ENCODE results near the gene CCP110.

CCP110 gene

GRCh38 chr16:19481296-19481695, 42.4 kb upstream of the CCP110 start:
- Histone ChIP-seq H3K4me1 (ENCODE audit: control insufficient read depth in 1 of 2, insufficient read depth in 2 of 2, low read length in 2 of 2) (peaks cover 0 to 4% of the 10 kb centered on the region in 2 experiments), H3K4me3 (ENCODE audit: low read depth, low read length) (no peak overlapping the region), H3K36me3 (ENCODE audit: control insufficient read depth in 1 of 2, insufficient read depth in 2 of 2, low read length in 2 of 2) (no peaks in the 10 kb centered on the region), H2BK12ac (ENCODE audit: low read length) (no peak overlapping the region), H3K23ac (ENCODE audit: low read length) (no peak overlapping the region), H2AK5ac (ENCODE audit: low read length) (no peak overlapping the region), H3K27me3 (ENCODE audit: insufficient read depth, low read length) (no peaks in the 10 kb centered on the region), H3K27ac (ENCODE audit: low read depth, low read length) (no peak overlapping the region), H3K4ac (ENCODE audit: low read depth, low read length) (no peak overlapping the region), H3K79me2 (ENCODE audit: control insufficient read depth, insufficient read depth, low read length, poor library complexity) (no peaks in the 10 kb centered on the region), H3K79me1 (ENCODE audit: low read length) (no peaks in the 10 kb centered on the region), H4K91ac (ENCODE audit: low read depth, low read length) (no peak overlapping the region), H3K18ac (ENCODE audit: low read length) (no peak overlapping the region), H3K9me3 (ENCODE audit: insufficient read depth, low read depth, low read length) (no peaks in the 10 kb centered on the region), H2AFZ (ENCODE audit: insufficient read depth, low read length, poor library complexity) (no peak overlapping the region), H2BK120ac (ENCODE audit: insufficient read depth, low read length, poor library complexity) (no peak overlapping the region), H4K8ac (ENCODE audit: low read depth, low read length) (no peak overlapping the region), H3K4me2 (ENCODE audit: low read length) (no peak overlapping the region), H4K12ac (ENCODE audit: low read depth, low read length) (no peak overlapping the region), H3K14ac (ENCODE audit: low read length) (no peak overlapping the region), H2BK5ac (ENCODE audit: low read depth, low read length, poor library complexity) (no peak overlapping the region), H3K9ac (ENCODE audit: low read length) (no peak overlapping the region)
- WGBS (ENCODE audit: extremely low coverage, insufficient coverage, insufficient read length), result no CpG with 5 or more reads among the region's 2 CpGs
- DNase-seq, result no peak

- no peaks in the 10 kb centered on the region for H3K36me3 ChIP-seq (ENCODE audit: control insufficient read depth in 1 of 2, insufficient read depth in 2 of 2, low read length in 2 of 2)
- H3K79me2 ChIP-seq (ENCODE audit: control insufficient read depth, insufficient read depth, low read length, poor library complexity), result no peaks in the 10 kb centered on the region
- H2BK120ac ChIP-seq (ENCODE audit: insufficient read depth, low read length, poor library complexity), result no peak overlapping the region
- H2BK5ac ChIP-seq (ENCODE audit: low read depth, low read length, poor library complexity), result no peak overlapping the region
- no peak overlapping the region for H4K8ac ChIP-seq (ENCODE audit: low read depth, low read length)
- no peak overlapping the region for H3K4me2 ChIP-seq (ENCODE audit: low read length)
- H3K4me1 ChIP-seq (ENCODE audit: control insufficient read depth in 1 of 2, insufficient read depth in 2 of 2, low read length in 2 of 2), result peaks cover 0 to 4% of the 10 kb centered on the region in 2 experiments
- H3K27me3 ChIP-seq (ENCODE audit: insufficient read depth, low read length), result no peaks in the 10 kb centered on the region
- H4K12ac ChIP-seq (ENCODE audit: low read depth, low read length), result no peak overlapping the region
- H3K23ac ChIP-seq (ENCODE audit: low read length), result no peak overlapping the region
- no peak overlapping the region for H2AK5ac ChIP-seq (ENCODE audit: low read length)
- no peak overlapping the region for H2AFZ ChIP-seq (ENCODE audit: insufficient read depth, low read length, poor library complexity)
- no peak overlapping the region for H4K91ac ChIP-seq (ENCODE audit: low read depth, low read length)
- no peaks in the 10 kb centered on the region for H3K9me3 ChIP-seq (ENCODE audit: insufficient read depth, low read depth, low read length)
- H3K79me1 ChIP-seq (ENCODE audit: low read length), result no peaks in the 10 kb centered on the region
- no peak overlapping the region for H3K9ac ChIP-seq (ENCODE audit: low read length)
- no peak overlapping the region for H3K27ac ChIP-seq (ENCODE audit: low read depth, low read length)
- WGBS (ENCODE audit: extremely low coverage, insufficient coverage, insufficient read length), result no CpG with 5 or more reads among the region's 5 CpGs
- H2BK12ac ChIP-seq (ENCODE audit: low read length), result no peak overlapping the region
- H3K14ac ChIP-seq (ENCODE audit: low read length), result no peak overlapping the region
- no peak overlapping the region for H3K4me3 ChIP-seq (ENCODE audit: low read depth, low read length)
- DNase-seq, result no peak
- H3K4ac ChIP-seq (ENCODE audit: low read depth, low read length), result no peak overlapping the region
- no peak overlapping the region for H3K18ac ChIP-seq (ENCODE audit: low read length)
Measured at GRCh38 chr16:19481769-19482168, 42.0 kb upstream of the CCP110 start.

- H4K91ac ChIP-seq (ENCODE audit: low read depth, low read length), result no peak overlapping the region
- H2AFZ ChIP-seq (ENCODE audit: insufficient read depth, low read length, poor library complexity), result no peak overlapping the region
- no peak for DNase-seq
- no peak overlapping the region for H4K8ac ChIP-seq (ENCODE audit: low read depth, low read length)
- H3K18ac ChIP-seq (ENCODE audit: low read length), result no peak overlapping the region
- H3K14ac ChIP-seq (ENCODE audit: low read length), result no peak overlapping the region
- no peak overlapping the region for H3K23ac ChIP-seq (ENCODE audit: low read length)
- H3K27ac ChIP-seq (ENCODE audit: low read depth, low read length), result no peak overlapping the region
- H3K9ac ChIP-seq (ENCODE audit: low read length), result no peak overlapping the region
- H3K9me3 ChIP-seq (ENCODE audit: insufficient read depth, low read depth, low read length), result no peaks in the 10 kb centered on the region
- H3K27me3 ChIP-seq (ENCODE audit: insufficient read depth, low read length), result no peaks in the 10 kb centered on the region
- H3K4me3 ChIP-seq (ENCODE audit: low read depth, low read length), result no peak overlapping the region
- WGBS (ENCODE audit: extremely low coverage, insufficient coverage, insufficient read length), result no CpG with 5 or more reads among the region's 1 CpG
- H2BK12ac ChIP-seq (ENCODE audit: low read length), result no peak overlapping the region
- no peaks in the 10 kb centered on the region for H3K79me2 ChIP-seq (ENCODE audit: control insufficient read depth, insufficient read depth, low read length, poor library complexity)
- no peaks in the 10 kb centered on the region for H3K36me3 ChIP-seq (ENCODE audit: control insufficient read depth in 1 of 2, insufficient read depth in 2 of 2, low read length in 2 of 2)
- no peak overlapping the region for H2BK120ac ChIP-seq (ENCODE audit: insufficient read depth, low read length, poor library complexity)
- H3K4ac ChIP-seq (ENCODE audit: low read depth, low read length), result no peak overlapping the region
- H3K79me1 ChIP-seq (ENCODE audit: low read length), result no peaks in the 10 kb centered on the region
- no peak overlapping the region for H2AK5ac ChIP-seq (ENCODE audit: low read length)
- H3K4me2 ChIP-seq (ENCODE audit: low read length), result no peak overlapping the region
- peaks cover 0 to 4% of the 10 kb centered on the region in 2 experiments for H3K4me1 ChIP-seq (ENCODE audit: control insufficient read depth in 1 of 2, insufficient read depth in 2 of 2, low read length in 2 of 2)
- H4K12ac ChIP-seq (ENCODE audit: low read depth, low read length), result no peak overlapping the region
- H2BK5ac ChIP-seq (ENCODE audit: low read depth, low read length, poor library complexity), result no peak overlapping the region
Measured at GRCh38 chr16:19482291-19482690, 41.5 kb upstream of the CCP110 start.

GRCh38 chr16:19484096-19484495, 39.6 kb upstream of the CCP110 start:
- no peaks in the 10 kb centered on the region for H3K9me3 ChIP-seq (ENCODE audit: insufficient read depth, low read depth, low read length)
- no peak overlapping the region for H3K4me3 ChIP-seq (ENCODE audit: low read depth, low read length)
- no peak overlapping the region for H3K4ac ChIP-seq (ENCODE audit: low read depth, low read length)
- no peak overlapping the region for H2AK5ac ChIP-seq (ENCODE audit: low read length)
- no peak overlapping the region for H2BK5ac ChIP-seq (ENCODE audit: low read depth, low read length, poor library complexity)
- no CpG with 5 or more reads among the region's 3 CpGs for WGBS (ENCODE audit: extremely low coverage, insufficient coverage, insufficient read length)
- H4K12ac ChIP-seq (ENCODE audit: low read depth, low read length), result no peak overlapping the region
- H2AFZ ChIP-seq (ENCODE audit: insufficient read depth, low read length, poor library complexity), result no peak overlapping the region
- H3K36me3 ChIP-seq (ENCODE audit: control insufficient read depth in 1 of 2, insufficient read depth in 2 of 2, low read length in 2 of 2), result no peaks in the 10 kb centered on the region
- H3K4me1 ChIP-seq (ENCODE audit: control insufficient read depth in 1 of 2, insufficient read depth in 2 of 2, low read length in 2 of 2), result peaks cover 0 to 4% of the 10 kb centered on the region in 2 experiments
- H3K79me2 ChIP-seq (ENCODE audit: control insufficient read depth, insufficient read depth, low read length, poor library complexity), result no peaks in the 10 kb centered on the region
- no peak overlapping the region for H3K23ac ChIP-seq (ENCODE audit: low read length)
- no peak for DNase-seq
- H3K9ac ChIP-seq (ENCODE audit: low read length), result no peak overlapping the region
- no peak overlapping the region for H4K91ac ChIP-seq (ENCODE audit: low read depth, low read length)
- no peak overlapping the region for H3K18ac ChIP-seq (ENCODE audit: low read length)
- no peak overlapping the region for H3K14ac ChIP-seq (ENCODE audit: low read length)
- no peaks in the 10 kb centered on the region for H3K79me1 ChIP-seq (ENCODE audit: low read length)
- H3K27ac ChIP-seq (ENCODE audit: low read depth, low read length), result no peak overlapping the region
- no peak overlapping the region for H2BK120ac ChIP-seq (ENCODE audit: insufficient read depth, low read length, poor library complexity)
- H2BK12ac ChIP-seq (ENCODE audit: low read length), result no peak overlapping the region
- H3K27me3 ChIP-seq (ENCODE audit: insufficient read depth, low read length), result no peaks in the 10 kb centered on the region
- H4K8ac ChIP-seq (ENCODE audit: low read depth, low read length), result no peak overlapping the region
- H3K4me2 ChIP-seq (ENCODE audit: low read length), result no peak overlapping the region
